Subcutaneous abdominal adipose tissue (tissue), 5 donors: ENCODE results near the gene ASIP.

Source experiments
- H3K27ac ChIP-seq: one replicate; pipeline ENCODE4 v1.7.0; 2013; ENCODE audit warnings: low read depth, mild to moderate bottlenecking, inconsistent platforms, low read length, moderate library complexity
- H3K27me3 ChIP-seq, 5 donors: one replicate each; pipeline ENCODE4 v1.7.0; 2013; ENCODE audit warnings: low read length in 5 of 5, inconsistent platforms in 1 of 5; ENCODE audit not compliant: control insufficient read depth in 5 of 5, insufficient read depth in 4 of 5
- H3K36me3 ChIP-seq, 5 donors: one replicate each; pipeline ENCODE4 v1.7.0; 2013; ENCODE audit warnings: low read length in 5 of 5; ENCODE audit not compliant: control insufficient read depth in 5 of 5, insufficient read depth in 5 of 5
- H3K4me1 ChIP-seq, 5 donors: one replicate each; pipeline ENCODE4 v1.7.0; 2013; ENCODE audit warnings: low read length in 5 of 5, mild to moderate bottlenecking in 3 of 5, moderate library complexity in 1 of 5; ENCODE audit not compliant: control insufficient read depth in 5 of 5, insufficient read depth in 5 of 5
- H3K4me3 ChIP-seq, 5 donors: one replicate each; pipeline ENCODE4 v1.7.0; 2013; ENCODE audit warnings: low read length in 5 of 5, low read depth in 1 of 5
- H3K9ac ChIP-seq, 5 donors: one replicate each; pipeline ENCODE4 v1.7.0; 2013; ENCODE audit warnings: low read length in 5 of 5, mild to moderate bottlenecking in 4 of 5, moderate library complexity in 3 of 5
- H3K9me3 ChIP-seq, 5 donors: one replicate each; pipeline ENCODE4 v1.7.0; 2013; ENCODE audit warnings: low read length in 5 of 5; ENCODE audit not compliant: control insufficient read depth in 5 of 5
- donor health status: healthy.
- donor health status: healthy.
- donor health status: healthy.
- donor health status: healthy.
- donor health status: healthy.

Gene ASIP

DNA sequence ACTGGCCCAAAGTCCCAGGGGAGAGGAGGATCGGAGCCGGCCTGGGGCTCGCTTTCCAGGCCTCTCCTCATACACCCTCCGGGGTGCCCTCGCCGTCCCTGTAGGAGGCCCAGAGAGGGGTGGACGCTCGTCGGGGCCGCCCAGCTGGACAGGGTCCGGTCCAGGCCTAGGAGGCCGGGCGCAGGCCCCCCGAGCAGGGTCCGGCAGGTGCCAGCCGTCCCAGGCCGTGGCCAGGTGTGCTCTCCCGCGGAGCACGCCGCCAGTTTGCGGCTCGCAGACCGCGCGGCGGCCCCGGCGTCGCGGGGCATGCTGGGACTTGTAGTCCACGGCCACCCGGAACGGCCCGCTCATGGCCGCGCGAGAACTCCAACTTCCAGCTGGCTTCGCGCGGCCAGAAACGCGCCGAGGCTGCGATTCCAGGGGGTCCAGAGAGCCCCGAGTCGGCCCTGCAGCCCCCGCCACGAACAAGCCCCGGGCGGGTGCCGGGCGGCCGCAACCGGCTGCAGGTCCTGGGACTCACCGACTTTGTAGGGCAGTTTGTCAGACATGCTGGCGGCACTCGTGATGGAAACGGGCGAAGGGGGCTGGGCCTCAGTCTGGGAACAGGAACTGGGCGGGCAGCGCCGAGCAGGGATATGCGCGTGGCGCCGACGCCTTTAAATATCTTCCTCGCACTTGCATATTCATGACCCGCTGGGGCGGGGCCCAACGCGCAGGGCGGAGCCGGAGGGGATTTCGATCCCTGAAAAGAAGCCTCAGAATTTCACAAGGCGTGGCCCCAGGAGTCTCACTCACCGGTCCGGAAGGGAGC, 61.7 kb downstream of the ASIP start, which contains the start of gene AHCY:
Gene AHCY, minus strand, starts transcription at position 633 of the 811 bp plus-strand sequence. Its CDS starts 85 bp downstream, at position 548.
- Histone ChIP-seq H3K4me3 (peak within 1 kb of the TSS; percentile 67 to 89 (median 81)), H3K36me3 (no peaks in the 10 kb centered on the region), H3K9ac (peak within 1 kb of the TSS; percentile 84 to 97 (median 91)), H3K9me3 (no peaks in the 10 kb centered on the region), H3K27ac (peak within 1 kb of the TSS; percentile 86), H3K4me1 (peaks cover 5 to 34% (median 22%) of the 10 kb centered on the region in 5 donors), H3K27me3 (no peaks in the 10 kb centered on the region)

DNA sequence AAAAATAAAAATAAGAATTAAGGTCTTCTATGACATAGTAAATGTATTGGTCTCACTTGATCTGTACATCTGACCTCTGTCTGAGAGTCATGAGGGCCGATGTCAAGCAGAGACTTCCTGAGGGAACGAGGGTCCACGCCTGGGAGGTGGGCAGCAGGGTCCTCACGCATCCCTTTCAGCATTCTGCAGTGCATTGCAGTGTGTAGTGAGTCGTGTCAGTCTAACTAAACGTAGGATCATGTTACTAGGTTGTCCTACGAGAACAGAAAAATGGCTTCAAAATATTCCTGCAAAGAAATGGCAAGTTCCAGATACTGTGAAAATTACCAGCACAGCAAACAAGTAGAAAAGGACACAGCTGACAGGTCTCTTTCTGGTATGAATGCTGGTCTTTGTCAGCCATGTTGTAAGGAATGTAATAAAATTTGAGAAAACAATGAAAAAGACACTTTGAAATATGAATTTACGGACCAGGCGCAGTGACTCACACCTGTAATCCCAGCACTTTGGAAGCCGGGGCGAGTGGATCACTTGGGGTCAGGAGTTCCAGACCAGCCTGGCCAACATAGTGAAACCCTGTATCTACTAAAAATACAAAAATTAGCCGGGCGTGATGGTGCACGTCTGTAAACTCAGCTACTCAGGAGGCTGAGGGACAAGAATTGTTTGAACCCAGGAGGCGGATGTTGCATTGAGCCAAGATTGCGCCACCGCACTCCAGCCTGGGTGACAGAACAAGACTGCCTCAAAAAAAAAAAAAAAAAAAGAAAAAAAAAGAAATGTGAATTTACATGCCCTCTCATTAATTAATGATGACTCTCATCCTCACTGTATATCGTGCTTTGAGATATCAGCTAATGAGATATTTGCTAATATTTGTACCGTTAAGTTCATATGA, 64.4 kb downstream of the ASIP start:
- H3K27me3 ChIP-seq: no peaks in the 10 kb centered on the region
- no peaks in the 10 kb centered on the region for H3K9me3 ChIP-seq
- no peak overlapping the region for H3K27ac ChIP-seq
- no peaks in the 10 kb centered on the region for H3K36me3 ChIP-seq
- H3K4me3 ChIP-seq: no peak overlapping the region
- no peak overlapping the region for H3K9ac ChIP-seq
- peaks cover 5 to 26% (median 16%) of the 10 kb centered on the region in 5 donors for H3K4me1 ChIP-seq

- Histone ChIP-seq H3K27ac (no peak overlapping the region), H3K4me3 (no peak overlapping the region), H3K27me3 (peaks cover 5 to 16% (median 9%) of the 10 kb centered on the region in 5 donors), H3K36me3 (no peaks in the 10 kb centered on the region), H3K4me1 (peaks cover 0 to 17% (median 15%) of the 10 kb centered on the region in 5 donors), H3K9me3 (no peaks in the 10 kb centered on the region), H3K9ac (no peak overlapping the region)
Observed at GRCh38 chr20:34309691-34310090, 68.5 kb downstream of the ASIP start.

DNA sequence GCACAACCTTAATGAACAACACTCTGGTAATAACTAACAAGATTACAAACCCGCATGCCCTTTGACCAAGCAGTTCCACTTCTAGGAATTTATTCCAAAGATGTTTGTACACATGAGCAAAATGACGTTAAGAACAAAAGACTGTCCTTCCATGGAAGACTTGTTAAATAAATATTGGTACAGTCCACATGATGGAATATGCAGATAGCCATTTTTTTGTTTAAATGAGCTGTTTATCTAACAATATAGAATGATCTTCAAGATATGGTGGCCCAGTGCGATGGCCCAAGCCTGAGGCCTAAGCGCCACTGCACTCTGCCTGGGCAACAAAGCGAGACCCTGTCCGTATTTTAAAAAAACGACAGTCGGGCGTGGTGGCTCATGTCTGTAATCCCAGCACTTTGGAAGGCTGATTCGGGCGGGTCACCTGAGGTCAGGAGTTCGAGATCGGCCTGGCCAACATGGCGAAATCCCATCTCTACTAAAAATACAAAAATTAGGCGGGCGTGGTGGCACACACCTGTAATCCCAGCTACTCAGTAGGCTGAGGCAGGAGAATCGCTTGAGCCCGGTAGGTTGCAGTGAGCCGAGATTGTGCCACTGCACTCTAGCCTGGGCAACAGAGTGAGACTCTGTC, 69.4 kb downstream of the ASIP start:
- Histone ChIP-seq H3K36me3 (no peaks in the 10 kb centered on the region), H3K27ac (no peak overlapping the region), H3K4me3 (no peak overlapping the region), H3K27me3 (peaks cover 5 to 16% (median 9%) of the 10 kb centered on the region in 5 donors), H3K4me1 (peaks cover 0 to 17% (median 15%) of the 10 kb centered on the region in 5 donors), H3K9me3 (no peaks in the 10 kb centered on the region), H3K9ac (no peak overlapping the region)

- Histone ChIP-seq H3K4me1 (peaks cover 0 to 17% (median 15%) of the 10 kb centered on the region in 5 donors), H3K9ac (peak overlapping the region in 1 of 5 donors; percentile 44), H3K9me3 (no peaks in the 10 kb centered on the region), H3K4me3 (peak overlapping the region in 3 of 5 donors; percentile 14 to 52 (median 46)), H3K27ac (no peak overlapping the region), H3K27me3 (peaks cover 5 to 16% (median 9%) of the 10 kb centered on the region in 5 donors), H3K36me3 (no peaks in the 10 kb centered on the region)
Observed at GRCh38 chr20:34311118-34312023, 70.1 kb downstream of the ASIP start.

- peak overlapping the region in 2 of 5 donors; percentile 46 to 52 for H3K4me3 ChIP-seq
- H3K36me3 ChIP-seq: no peaks in the 10 kb centered on the region
- H3K4me1 ChIP-seq: peaks cover 0 to 17% (median 15%) of the 10 kb centered on the region in 5 donors
- no peaks in the 10 kb centered on the region for H3K9me3 ChIP-seq
- H3K27ac ChIP-seq: no peak overlapping the region
- H3K27me3 ChIP-seq: peaks cover 5 to 16% (median 9%) of the 10 kb centered on the region in 5 donors
- H3K9ac ChIP-seq: peak overlapping the region in 1 of 5 donors; percentile 44
Observed at GRCh38 chr20:34312024-34312460, 70.8 kb downstream of the ASIP start.

GRCh38 chr20:34312544-34313217, 71.5 kb downstream of the ASIP start:
- H3K9ac ChIP-seq: no peak overlapping the region
- H3K4me1 ChIP-seq: peaks cover 0 to 17% (median 15%) of the 10 kb centered on the region in 5 donors
- no peaks in the 10 kb centered on the region for H3K36me3 ChIP-seq
- H3K27me3 ChIP-seq: peaks cover 5 to 16% (median 9%) of the 10 kb centered on the region in 5 donors
- no peak overlapping the region for H3K27ac ChIP-seq
- no peaks in the 10 kb centered on the region for H3K9me3 ChIP-seq
- peak overlapping the region in 4 of 5 donors; percentile 37 to 52 (median 49) for H3K4me3 ChIP-seq

- Histone ChIP-seq H3K27ac (no peak overlapping the region), H3K9me3 (no peaks in the 10 kb centered on the region), H3K4me3 (no peak overlapping the region), H3K36me3 (no peaks in the 10 kb centered on the region), H3K9ac (no peak overlapping the region), H3K4me1 (peaks cover 0 to 17% (median 15%) of the 10 kb centered on the region in 5 donors), H3K27me3 (peaks cover 5 to 16% (median 9%) of the 10 kb centered on the region in 5 donors)
Observed at GRCh38 chr20:34315236-34315635, 74.0 kb downstream of the ASIP start.
